HepG2 (cell line): ENCODE results near the gene ECHS1. TPM values are rescaled to one million over a fixed set of nuclear protein-coding genes. Genes with fewer than 3 reads are reported as not detected.
A peak's percentile ranks its signal among the peaks of the same experiment; 100 is the strongest.

Experiments
- ARNT ChIP-seq: fragments of 450-650 bp; IDR thresholded peaks from 2 replicates; pipeline ENCODE4 v1.6.1; 2017
- FOXA3 ChIP-seq: IDR thresholded peaks from 2 replicates; pipeline ENCODE4 v1.6.1; 2016; ENCODE audit warnings: missing genetic modification reagents, missing compliant biosample characterization
- KLF11 ChIP-seq: IDR thresholded peaks from 2 replicates; pipeline ENCODE4 v1.6.1; 2016; ENCODE audit warnings: missing compliant biosample characterization
- KLF13 ChIP-seq: sonication (generic); formaldehyde crosslinking; IDR thresholded peaks from 2 replicates; pipeline ENCODE4 v1.4.0; 2020; ENCODE audit warnings: mild to moderate bottlenecking, missing genetic modification reagents
- MAFK ChIP-seq, 2 experiments: IDR thresholded peaks in 1 of 2; conservative IDR thresholded peaks in 1 of 2; 2 replicates each; pipeline ENCODE4 v1.6.1; 2011; ENCODE audit warnings: improper control_type of control experiment in 2 of 2, low read length in 2 of 2
- NFIB ChIP-seq: sonication (generic); formaldehyde crosslinking; IDR thresholded peaks from 2 replicates; pipeline ENCODE4 v1.9.0; 2021; ENCODE audit warnings: missing genetic modification reagents, mild to moderate bottlenecking, borderline replicate concordance
- SP140L ChIP-seq: sonication (generic); formaldehyde crosslinking; IDR thresholded peaks from 2 replicates; pipeline ENCODE4 v1.4.0; 2020; ENCODE audit warnings: missing genetic modification reagents, borderline replicate concordance
- ZBTB7B ChIP-seq: sonication (generic); formaldehyde crosslinking; IDR thresholded peaks from 2 replicates; pipeline ENCODE4 v1.4.0; 2020; ENCODE audit warnings: missing genetic modification reagents
- ZNF484 ChIP-seq: sonication (generic); formaldehyde crosslinking; IDR thresholded peaks from 2 replicates; pipeline ENCODE4 v1.5.1; 2020; ENCODE audit warnings: mild to moderate bottlenecking, low read depth, missing genetic modification reagents, borderline replicate concordance
- polyA plus RNA-seq, 8 experiments: library from polyadenylated mRNA; depleted of rRNA in 3 of 8; stranded (reverse) in 7 of 8; unstranded in 1 of 8; fragments of >200 nt; fragmentation: Illumina TruSeq in 4 of 8; extraction: Trizol in 4 of 8; gene quantifications; 2 replicates each; pipeline versions ENCODE4 v1.2.1 to v1.2.3, GENCODE V29; 2011 to 2016; ENCODE audit warnings: low read depth in 4 of 8, missing spikeins in 1 of 8, mixed read lengths in 1 of 8; ENCODE audit not compliant: insufficient read depth in 1 of 8
- total RNA-seq, 5 experiments: library from RNA; depleted of rRNA; stranded (reverse); fragments of >200 nt; fragmentation: Illumina TruSeq; extraction: Trizol; gene quantifications; 2 replicates each; pipeline ENCODE4 v1.2.3, GENCODE V29; 2016; ENCODE audit warnings: low read depth in 1 of 5
- TF ChIP-seq, protein P1 (sequence below): sonication (generic); formaldehyde crosslinking; IDR thresholded peaks from 2 replicates; pipeline ENCODE4 v1.9.0; 2021; ENCODE audit warnings: missing genetic modification reagents, borderline replicate concordance
- TF ChIP-seq, protein P2 (sequence below): sonication (generic); formaldehyde crosslinking; IDR thresholded peaks from 2 replicates; pipeline ENCODE4 v1.5.0; 2020; ENCODE audit warnings: mild to moderate bottlenecking, missing genetic modification reagents
- TF ChIP-seq, protein P3 (sequence below): sonication (generic); formaldehyde crosslinking; IDR thresholded peaks from 2 replicates; pipeline ENCODE4 v1.5.0; 2020; ENCODE audit warnings: mild to moderate bottlenecking, low read depth, missing genetic modification reagents, borderline replicate concordance
- TF ChIP-seq, protein P4 (sequence below): IDR thresholded peaks from 2 replicates; pipeline ENCODE4 v1.6.1; 2016; ENCODE audit warnings: low read depth, borderline replicate concordance
- TF ChIP-seq, protein P5 (sequence below): sonication (generic); formaldehyde crosslinking; IDR thresholded peaks from 2 replicates; pipeline ENCODE4 v1.4.0; 2020; ENCODE audit warnings: mild to moderate bottlenecking, missing genetic modification reagents

ECHS1 gene
- total and polyA plus RNA-seq, 2 of the 13 experiments (the other 11 are each of a cell fraction or from before 2014, with no cell fraction given), result 32.7 to 195 TPM

DNA sequence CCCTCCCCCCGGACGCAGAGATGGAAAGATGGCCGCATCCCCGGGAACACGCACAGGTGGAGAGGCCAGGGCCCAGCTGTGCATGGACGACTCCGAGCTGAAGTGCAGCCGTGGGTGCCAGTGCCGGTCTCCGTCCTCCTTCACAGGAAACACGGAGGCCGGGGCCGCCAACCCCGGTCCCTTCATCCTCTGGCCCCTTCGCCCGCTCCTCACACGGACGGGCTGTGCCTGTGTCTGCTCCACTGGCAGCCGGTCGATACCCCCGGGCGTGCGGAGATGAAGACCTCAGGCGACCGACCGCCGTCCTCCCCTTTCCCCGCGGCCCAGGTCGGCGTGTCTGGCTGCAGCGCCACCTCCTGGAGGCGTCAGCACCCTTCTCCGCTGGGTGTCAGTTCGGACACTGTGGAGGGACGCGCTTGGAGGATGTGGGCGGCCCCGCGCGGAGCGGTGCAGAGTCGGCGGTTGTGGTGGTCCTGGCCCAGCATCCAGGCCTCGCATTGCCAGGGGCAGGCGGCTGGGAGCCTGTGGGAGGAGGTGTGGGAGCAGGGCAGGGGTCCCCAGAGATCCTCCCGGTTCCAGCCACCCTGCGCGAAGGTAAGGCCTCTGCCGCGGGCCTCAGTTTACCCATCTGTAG is 54.5 kb downstream of the ECHS1 start (continued):
- TF ChIP-seq ARNT, result no peak
- no peak for TF ChIP-seq ZNF484
- no peak for TF ChIP-seq ZBTB7B (CRISPR knock-in tag)
- TF ChIP-seq, protein P1, sequence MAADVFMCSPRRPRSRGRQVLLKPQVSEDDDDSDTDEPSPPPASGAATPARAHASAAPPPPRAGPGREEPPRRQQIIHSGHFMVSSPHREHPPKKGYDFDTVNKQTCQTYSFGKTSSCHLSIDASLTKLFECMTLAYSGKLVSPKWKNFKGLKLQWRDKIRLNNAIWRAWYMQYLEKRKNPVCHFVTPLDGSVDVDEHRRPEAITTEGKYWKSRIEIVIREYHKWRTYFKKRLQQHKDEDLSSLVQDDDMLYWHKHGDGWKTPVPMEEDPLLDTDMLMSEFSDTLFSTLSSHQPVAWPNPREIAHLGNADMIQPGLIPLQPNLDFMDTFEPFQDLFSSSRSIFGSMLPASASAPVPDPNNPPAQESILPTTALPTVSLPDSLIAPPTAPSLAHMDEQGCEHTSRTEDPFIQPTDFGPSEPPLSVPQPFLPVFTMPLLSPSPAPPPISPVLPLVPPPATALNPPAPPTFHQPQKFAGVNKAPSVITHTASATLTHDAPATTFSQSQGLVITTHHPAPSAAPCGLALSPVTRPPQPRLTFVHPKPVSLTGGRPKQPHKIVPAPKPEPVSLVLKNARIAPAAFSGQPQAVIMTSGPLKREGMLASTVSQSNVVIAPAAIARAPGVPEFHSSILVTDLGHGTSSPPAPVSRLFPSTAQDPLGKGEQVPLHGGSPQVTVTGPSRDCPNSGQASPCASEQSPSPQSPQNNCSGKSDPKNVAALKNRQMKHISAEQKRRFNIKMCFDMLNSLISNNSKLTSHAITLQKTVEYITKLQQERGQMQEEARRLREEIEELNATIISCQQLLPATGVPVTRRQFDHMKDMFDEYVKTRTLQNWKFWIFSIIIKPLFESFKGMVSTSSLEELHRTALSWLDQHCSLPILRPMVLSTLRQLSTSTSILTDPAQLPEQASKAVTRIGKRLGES (CRISPR knock-in tag), result no peak
- TF ChIP-seq, protein P2, sequence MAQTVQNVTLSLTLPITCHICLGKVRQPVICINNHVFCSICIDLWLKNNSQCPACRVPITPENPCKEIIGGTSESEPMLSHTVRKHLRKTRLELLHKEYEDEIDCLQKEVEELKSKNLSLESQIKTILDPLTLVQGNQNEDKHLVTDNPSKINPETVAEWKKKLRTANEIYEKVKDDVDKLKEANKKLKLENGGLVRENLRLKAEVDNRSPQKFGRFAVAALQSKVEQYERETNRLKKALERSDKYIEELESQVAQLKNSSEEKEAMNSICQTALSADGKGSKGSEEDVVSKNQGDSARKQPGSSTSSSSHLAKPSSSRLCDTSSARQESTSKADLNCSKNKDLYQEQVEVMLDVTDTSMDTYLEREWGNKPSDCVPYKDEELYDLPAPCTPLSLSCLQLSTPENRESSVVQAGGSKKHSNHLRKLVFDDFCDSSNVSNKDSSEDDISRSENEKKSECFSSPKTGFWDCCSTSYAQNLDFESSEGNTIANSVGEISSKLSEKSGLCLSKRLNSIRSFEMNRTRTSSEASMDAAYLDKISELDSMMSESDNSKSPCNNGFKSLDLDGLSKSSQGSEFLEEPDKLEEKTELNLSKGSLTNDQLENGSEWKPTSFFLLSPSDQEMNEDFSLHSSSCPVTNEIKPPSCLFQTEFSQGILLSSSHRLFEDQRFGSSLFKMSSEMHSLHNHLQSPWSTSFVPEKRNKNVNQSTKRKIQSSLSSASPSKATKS (CRISPR knock-in tag), result no peak
- TF ChIP-seq MAFK (conservative IDR thresholded peaks at IDR 0.05 in 1 of 2, IDR thresholded peaks at IDR 0.05 in 1 of 2; ENCODE audit: low read length in 2 of 2), result no peak
- peak; percentile 25; the same call in 1 of the 2 replicates for TF ChIP-seq FOXA3 (CRISPR knock-in tag)
- TF ChIP-seq, protein P3, sequence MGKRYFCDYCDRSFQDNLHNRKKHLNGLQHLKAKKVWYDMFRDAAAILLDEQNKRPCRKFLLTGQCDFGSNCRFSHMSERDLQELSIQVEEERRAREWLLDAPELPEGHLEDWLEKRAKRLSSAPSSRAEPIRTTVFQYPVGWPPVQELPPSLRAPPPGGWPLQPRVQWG, result no peak
- TF ChIP-seq SP140L (CRISPR knock-in tag), result no peak
- TF ChIP-seq, protein P4, sequence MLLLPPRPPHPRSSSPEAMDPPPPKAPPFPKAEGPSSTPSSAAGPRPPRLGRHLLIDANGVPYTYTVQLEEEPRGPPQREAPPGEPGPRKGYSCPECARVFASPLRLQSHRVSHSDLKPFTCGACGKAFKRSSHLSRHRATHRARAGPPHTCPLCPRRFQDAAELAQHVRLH (CRISPR knock-in tag), result 0 out of 2 replicates have a peak, but pooled peaks have one; percentile 31
- no peak for TF ChIP-seq KLF13 (CRISPR knock-in tag)
- TF ChIP-seq KLF11 (CRISPR knock-in tag), result no peak
- TF ChIP-seq NFIB (CRISPR knock-in tag), result no peak
- TF ChIP-seq, protein P5, sequence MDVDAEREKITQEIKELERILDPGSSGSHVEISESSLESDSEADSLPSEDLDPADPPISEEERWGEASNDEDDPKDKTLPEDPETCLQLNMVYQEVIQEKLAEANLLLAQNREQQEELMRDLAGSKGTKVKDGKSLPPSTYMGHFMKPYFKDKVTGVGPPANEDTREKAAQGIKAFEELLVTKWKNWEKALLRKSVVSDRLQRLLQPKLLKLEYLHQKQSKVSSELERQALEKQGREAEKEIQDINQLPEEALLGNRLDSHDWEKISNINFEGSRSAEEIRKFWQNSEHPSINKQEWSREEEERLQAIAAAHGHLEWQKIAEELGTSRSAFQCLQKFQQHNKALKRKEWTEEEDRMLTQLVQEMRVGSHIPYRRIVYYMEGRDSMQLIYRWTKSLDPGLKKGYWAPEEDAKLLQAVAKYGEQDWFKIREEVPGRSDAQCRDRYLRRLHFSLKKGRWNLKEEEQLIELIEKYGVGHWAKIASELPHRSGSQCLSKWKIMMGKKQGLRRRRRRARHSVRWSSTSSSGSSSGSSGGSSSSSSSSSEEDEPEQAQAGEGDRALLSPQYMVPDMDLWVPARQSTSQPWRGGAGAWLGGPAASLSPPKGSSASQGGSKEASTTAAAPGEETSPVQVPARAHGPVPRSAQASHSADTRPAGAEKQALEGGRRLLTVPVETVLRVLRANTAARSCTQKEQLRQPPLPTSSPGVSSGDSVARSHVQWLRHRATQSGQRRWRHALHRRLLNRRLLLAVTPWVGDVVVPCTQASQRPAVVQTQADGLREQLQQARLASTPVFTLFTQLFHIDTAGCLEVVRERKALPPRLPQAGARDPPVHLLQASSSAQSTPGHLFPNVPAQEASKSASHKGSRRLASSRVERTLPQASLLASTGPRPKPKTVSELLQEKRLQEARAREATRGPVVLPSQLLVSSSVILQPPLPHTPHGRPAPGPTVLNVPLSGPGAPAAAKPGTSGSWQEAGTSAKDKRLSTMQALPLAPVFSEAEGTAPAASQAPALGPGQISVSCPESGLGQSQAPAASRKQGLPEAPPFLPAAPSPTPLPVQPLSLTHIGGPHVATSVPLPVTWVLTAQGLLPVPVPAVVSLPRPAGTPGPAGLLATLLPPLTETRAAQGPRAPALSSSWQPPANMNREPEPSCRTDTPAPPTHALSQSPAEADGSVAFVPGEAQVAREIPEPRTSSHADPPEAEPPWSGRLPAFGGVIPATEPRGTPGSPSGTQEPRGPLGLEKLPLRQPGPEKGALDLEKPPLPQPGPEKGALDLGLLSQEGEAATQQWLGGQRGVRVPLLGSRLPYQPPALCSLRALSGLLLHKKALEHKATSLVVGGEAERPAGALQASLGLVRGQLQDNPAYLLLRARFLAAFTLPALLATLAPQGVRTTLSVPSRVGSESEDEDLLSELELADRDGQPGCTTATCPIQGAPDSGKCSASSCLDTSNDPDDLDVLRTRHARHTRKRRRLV (CRISPR knock-in tag), result no peak
